ENCODE data around the gene USH2A. TPM values are rescaled to one million over a fixed set of nuclear protein-coding genes. Genes with fewer than 3 reads are reported as not detected.
A peak's percentile ranks its signal among the peaks of the same experiment; 100 is the strongest.

USH2A gene
- total and polyA plus RNA-seq, 2 experiments from 2014 or later = under 0.01 to 0.01 TPM

GRCh38 chr1:215857317-215857716 lies 565.9 kb downstream of the USH2A start:
- DNase-seq = no peak
- WGBS, 2 experiments (ENCODE audit: low coverage in 1 of 2, low lambda C conversion rate in 2 of 2, missing lambda C conversion rate in 2 of 2) = 20 to 24% methylated on average over 2 of the region's 2 CpGs

GRCh38 chr1:215845234-215845891 lies 577.9 kb downstream of the USH2A start:
- Histone ChIP-seq H2AFZ (peak overlapping the region; percentile 92), H4K20me1 (ENCODE audit: insufficient read depth) (no peaks in the 10 kb centered on the region), H3K4me2 (ENCODE audit: unreplicated experiment) (peak overlapping the region; percentile 66), H3K9me2 (ENCODE audit: insufficient read depth) (no peaks in the 10 kb centered on the region), H3K9me3 (ENCODE audit: low read depth) (no peaks in the 10 kb centered on the region), H3F3A (ENCODE audit: insufficient read depth) (peaks cover 20% of the 10 kb centered on the region), H3K79me2 (ENCODE audit: insufficient read depth) (no peaks in the 10 kb centered on the region), H3K4me3 (peak overlapping the region; percentile 56), H3K27me3 (replicated peaks; ENCODE audit: insufficient read depth) (no peaks in the 10 kb centered on the region), H3K27ac (peak overlapping the region; percentile 68), H3K36me3 (ENCODE audit: low read depth) (no peaks in the 10 kb centered on the region), H3K4me1 (ENCODE audit: insufficient read depth) (peaks cover 25% of the 10 kb centered on the region), H3K9ac (peak overlapping the region; percentile 43)
- in situ Hi-C loops (cut with MboI) = no loop called here
- peak; percentile 92 for DNase-seq
- TF ChIP-seq EZH2phosphoT487 (IDR thresholded peaks at IDR 0.05; ENCODE audit: insufficient read depth, low read depth) (no peak), EZH2 (IDR thresholded peaks at IDR 0.05; ENCODE audit: insufficient read depth, poor library complexity, severe bottlenecking) (no peak)
- WGBS, 2 experiments (ENCODE audit: low coverage in 1 of 2, low lambda C conversion rate in 2 of 2, missing lambda C conversion rate in 2 of 2) = 18 to 21% methylated on average over 6 of the region's 6 CpGs

More at GRCh38 chr1:215857317-215857716, 565.9 kb downstream of the USH2A start:
- no peak overlapping the region for H2AFZ ChIP-seq
- H3K9me3 ChIP-seq (ENCODE audit: low read depth) = no peaks in the 10 kb centered on the region
- H3K4me1 ChIP-seq (ENCODE audit: insufficient read depth) = no peaks in the 10 kb centered on the region
- in situ Hi-C loops (cut with MboI) = no loop called here
- TF ChIP-seq EZH2 (IDR thresholded peaks at IDR 0.05; ENCODE audit: insufficient read depth, poor library complexity, severe bottlenecking) (no peak), EZH2phosphoT487 (IDR thresholded peaks at IDR 0.05; ENCODE audit: insufficient read depth, low read depth) (no peak)
- H3F3A ChIP-seq (ENCODE audit: insufficient read depth) = no peaks in the 10 kb centered on the region
- no peaks in the 10 kb centered on the region for H3K9me2 ChIP-seq (ENCODE audit: insufficient read depth)
- H3K36me3 ChIP-seq (ENCODE audit: low read depth) = no peaks in the 10 kb centered on the region
- H3K4me3 ChIP-seq = no peak overlapping the region
- H3K4me2 ChIP-seq (ENCODE audit: unreplicated experiment) = no peak overlapping the region
- H3K79me2 ChIP-seq (ENCODE audit: insufficient read depth) = no peaks in the 10 kb centered on the region
- no peaks in the 10 kb centered on the region for H4K20me1 ChIP-seq (ENCODE audit: insufficient read depth)
- no peaks in the 10 kb centered on the region for H3K27me3 ChIP-seq (replicated peaks; ENCODE audit: insufficient read depth)
- H3K9ac ChIP-seq = no peak overlapping the region
- no peak overlapping the region for H3K27ac ChIP-seq

- Histone ChIP-seq H3K36me3 (ENCODE audit: low read depth) (no peaks in the 10 kb centered on the region), H3K4me3 (peak overlapping the region; percentile 56), H3K27me3 (replicated peaks; ENCODE audit: insufficient read depth) (no peaks in the 10 kb centered on the region), H3K4me2 (ENCODE audit: unreplicated experiment) (peak overlapping the region; percentile 66), H3K4me1 (ENCODE audit: insufficient read depth) (peaks cover 25% of the 10 kb centered on the region), H3K9me3 (ENCODE audit: low read depth) (no peaks in the 10 kb centered on the region), H3K9me2 (ENCODE audit: insufficient read depth) (no peaks in the 10 kb centered on the region), H3K79me2 (ENCODE audit: insufficient read depth) (no peaks in the 10 kb centered on the region), H3K9ac (0 out of 2 replicates have a peak overlapping the region, but pooled peaks have one; percentile 12), H4K20me1 (ENCODE audit: insufficient read depth) (no peaks in the 10 kb centered on the region), H3K27ac (peak overlapping the region; percentile 68), H2AFZ (peak overlapping the region; percentile 92), H3F3A (ENCODE audit: insufficient read depth) (peaks cover 20% of the 10 kb centered on the region)
- 12 to 17% methylated on average over 2 of the region's 2 CpGs for WGBS, 2 experiments (ENCODE audit: low coverage in 1 of 2, low lambda C conversion rate in 2 of 2, missing lambda C conversion rate in 2 of 2)
- DNase-seq = no peak
- TF ChIP-seq EZH2phosphoT487 (IDR thresholded peaks at IDR 0.05; ENCODE audit: insufficient read depth, low read depth) (no peak), EZH2 (IDR thresholded peaks at IDR 0.05; ENCODE audit: insufficient read depth, poor library complexity, severe bottlenecking) (no peak)
- in situ Hi-C loops (cut with MboI) = no loop called here
Measured at GRCh38 chr1:215844777-215845176, 578.5 kb downstream of the USH2A start.

- Histone ChIP-seq H3K27ac (0 out of 2 replicates have a peak overlapping the region, but pooled peaks have one; percentile 68), H3K9me3 (ENCODE audit: low read depth) (no peaks in the 10 kb centered on the region), H3K4me3 (no peak overlapping the region), H2AFZ (peak overlapping the region; percentile 46), H3K79me2 (ENCODE audit: insufficient read depth) (no peaks in the 10 kb centered on the region), H3K36me3 (ENCODE audit: low read depth) (no peaks in the 10 kb centered on the region), H4K20me1 (ENCODE audit: insufficient read depth) (no peaks in the 10 kb centered on the region), H3K9me2 (ENCODE audit: insufficient read depth) (no peaks in the 10 kb centered on the region), H3F3A (ENCODE audit: insufficient read depth) (peaks cover 20% of the 10 kb centered on the region), H3K4me1 (ENCODE audit: insufficient read depth) (peaks cover 25% of the 10 kb centered on the region), H3K9ac (no peak overlapping the region), H3K27me3 (replicated peaks; ENCODE audit: insufficient read depth) (no peaks in the 10 kb centered on the region), H3K4me2 (ENCODE audit: unreplicated experiment) (peak overlapping the region; percentile 66)
- TF ChIP-seq EZH2phosphoT487 (IDR thresholded peaks at IDR 0.05; ENCODE audit: insufficient read depth, low read depth) = no peak
- TF ChIP-seq EZH2 (IDR thresholded peaks at IDR 0.05; ENCODE audit: insufficient read depth, poor library complexity, severe bottlenecking) = no peak
- WGBS, 2 experiments (ENCODE audit: low coverage in 1 of 2, low lambda C conversion rate in 2 of 2, missing lambda C conversion rate in 2 of 2) = 21 to 43% methylated on average over 4 of the region's 4 CpGs
- peak; percentile 47 for DNase-seq
- in situ Hi-C loops (cut with MboI) = no loop called here
Measured at GRCh38 chr1:215844266-215844665, 579.0 kb downstream of the USH2A start.

Data from GM23248 (cell line).